ENCODE data around the gene SPZ1. TPM values are rescaled to one million over a fixed set of nuclear protein-coding genes. Genes with fewer than 3 reads are reported as not detected.

SPZ1 gene
- not detected in 2 replicates for total RNA-seq

DNA sequence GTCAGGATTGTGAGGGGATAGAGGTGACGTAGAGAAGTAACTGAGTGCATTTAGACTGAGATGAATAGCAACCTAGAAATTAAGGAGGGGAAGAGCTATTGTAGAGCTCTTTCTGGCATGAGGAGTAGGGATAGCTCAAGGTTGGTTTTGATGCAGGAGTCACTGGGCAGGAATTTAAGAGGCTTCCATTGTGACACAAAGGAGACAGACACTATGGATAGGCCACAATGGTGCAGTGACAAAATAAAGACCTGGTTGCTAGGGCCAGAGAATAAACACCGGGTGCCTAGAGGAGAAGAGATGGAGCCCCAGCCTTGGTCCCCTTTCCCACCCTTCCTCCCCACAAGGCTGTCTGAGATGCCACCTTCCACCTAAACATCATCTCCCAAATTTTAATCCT is at the start of gene SPZ1:
TSS of gene SPZ1 (plus strand) at position 301 of the 400 bp plus-strand sequence. CDS start 214 bp downstream, outside the sequence.

Other genes with a start within 250 kb of the SPZ1 start
- gene SERINC5, start 64.0 kb upstream of the SPZ1 start, total RNA-seq = 16.0 and 16.6 TPM in 2 replicates
- 26.3 and 26.5 TPM in 2 replicates for gene ZFYVE16, start 88.1 kb downstream of the SPZ1 start, total RNA-seq
- gene FAM151B, start 168.1 kb downstream of the SPZ1 start, total RNA-seq = 7.9 and 8.0 TPM in 2 replicates